Activated T-helper 1 cell treated with Interleukin-2 at 50 U/mL for 16 hours (primary cell): Measurements from ENCODE around the gene COL4A2.
"Not testable (repeated sequence)": the region's sequence is repeated elsewhere in the genome, so short reads cannot be mapped to it uniquely, and the experiment has no call there.

Experiments
- DNase-seq: peaks from one replicate; pipeline ENCODE4 v3.0.0-alpha.2; 2020; ENCODE audit warnings: low read depth

The COL4A2 gene

DNA sequence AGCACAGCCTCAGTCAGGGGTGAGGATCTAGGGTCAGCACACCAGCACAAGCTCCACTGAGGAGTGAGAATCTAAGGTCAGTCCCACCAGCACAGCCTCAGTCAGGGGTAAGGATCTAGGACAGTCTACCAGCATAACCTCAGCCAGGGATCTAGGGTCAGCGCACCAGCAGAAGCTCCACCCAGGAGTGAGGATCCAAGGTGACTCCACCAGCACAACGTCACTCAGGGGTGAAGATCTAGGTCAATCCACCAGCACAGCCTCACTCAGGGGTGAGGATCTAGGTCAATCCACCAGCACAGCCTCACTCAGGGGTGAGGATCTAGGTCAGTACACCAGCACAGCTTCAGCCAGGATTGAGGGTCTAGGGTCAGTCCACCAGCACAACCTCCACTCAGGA lies 189.9 kb downstream of the COL4A2 start:
- no peak for DNase-seq

DNA sequence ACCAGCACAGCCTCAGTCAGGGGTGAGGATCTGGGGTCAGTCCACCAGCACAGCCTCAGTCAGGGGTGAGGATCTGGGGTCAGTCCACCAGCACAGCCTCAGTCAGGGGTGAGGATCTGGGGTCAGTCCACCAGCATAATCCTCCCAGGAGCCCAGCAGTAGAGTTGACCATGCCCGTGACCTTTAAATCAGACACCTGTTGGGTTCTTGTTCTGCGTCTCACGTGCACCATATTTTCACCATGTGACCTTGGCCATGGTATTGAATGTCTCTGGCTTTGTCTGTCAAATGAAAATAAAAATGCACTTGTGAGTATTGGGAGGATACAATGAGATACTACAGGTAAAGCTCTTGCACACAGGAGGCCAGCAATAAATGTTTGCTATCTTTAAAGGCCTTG lies 190.8 kb downstream of the COL4A2 start:
- not testable (repeated sequence) for DNase-seq

DNA sequence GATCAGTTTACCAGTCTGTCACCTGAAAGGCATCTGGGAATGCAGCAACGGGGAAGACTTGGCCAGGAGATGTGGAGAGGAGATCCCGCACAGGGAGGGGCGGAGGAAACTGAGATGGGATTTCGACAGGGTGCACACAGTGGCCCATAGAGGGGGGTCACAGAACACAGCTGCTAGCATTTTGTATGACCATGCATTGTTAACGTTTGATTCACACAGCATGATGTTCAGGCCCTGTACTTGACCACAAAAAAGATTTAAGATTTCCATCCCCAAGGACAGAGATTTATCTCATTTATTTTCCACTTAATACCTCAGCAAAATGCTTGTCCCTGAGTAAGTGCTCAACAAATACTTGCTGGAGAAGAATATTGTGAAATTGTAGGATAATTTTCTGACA lies 191.2 kb downstream of the COL4A2 start:
- no peak for DNase-seq

DNA sequence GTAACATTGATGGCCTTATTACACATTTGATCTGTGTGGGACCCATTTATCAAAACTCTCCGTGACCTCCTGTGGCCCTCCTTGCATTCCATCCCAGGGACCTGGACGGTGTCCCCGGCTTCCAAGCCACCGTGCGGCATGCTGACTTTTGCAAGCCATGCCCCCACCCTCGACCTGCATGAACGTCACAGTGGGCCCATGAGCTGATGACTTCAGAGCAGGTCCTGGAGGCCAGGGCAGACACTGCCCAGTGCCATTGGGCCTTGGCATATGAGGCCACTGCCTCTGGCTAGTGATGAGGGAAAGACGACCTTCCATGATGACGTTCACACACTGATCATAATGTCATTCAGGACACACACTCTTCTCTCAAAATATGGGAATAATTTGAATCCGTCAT lies 191.7 kb downstream of the COL4A2 start:
- no peak for DNase-seq

DNA sequence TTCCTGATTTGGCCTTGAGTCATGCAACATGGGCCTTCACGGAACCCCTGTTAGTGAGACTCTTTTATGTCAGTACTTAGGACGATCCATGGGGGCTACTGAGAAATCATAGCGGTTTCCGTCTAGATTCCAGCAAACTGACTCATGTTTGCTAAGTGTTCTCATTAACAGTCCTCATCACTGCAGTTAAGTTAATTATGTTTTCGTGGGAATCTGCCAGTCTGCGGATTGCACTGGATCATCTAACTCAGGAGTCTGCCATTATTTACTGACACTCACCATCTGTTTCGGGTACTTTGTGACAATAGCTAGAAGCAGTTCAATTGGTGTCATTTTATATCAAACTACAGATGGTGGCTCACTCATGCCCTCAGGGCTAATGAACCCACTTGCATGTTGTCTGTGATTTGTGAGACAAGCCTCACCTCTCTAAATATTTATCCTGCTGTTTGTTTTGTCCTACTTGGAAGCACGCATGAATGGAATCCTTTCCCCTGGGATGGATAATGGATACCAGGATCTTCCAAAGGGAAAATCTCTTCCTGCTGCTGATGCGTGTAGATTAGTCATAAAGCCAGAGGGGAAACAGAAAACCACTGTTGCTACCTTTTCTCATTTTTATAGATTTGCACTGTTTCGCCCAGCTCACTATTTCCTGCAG lies 192.7 kb downstream of the COL4A2 start:
- no peak for DNase-seq

DNA sequence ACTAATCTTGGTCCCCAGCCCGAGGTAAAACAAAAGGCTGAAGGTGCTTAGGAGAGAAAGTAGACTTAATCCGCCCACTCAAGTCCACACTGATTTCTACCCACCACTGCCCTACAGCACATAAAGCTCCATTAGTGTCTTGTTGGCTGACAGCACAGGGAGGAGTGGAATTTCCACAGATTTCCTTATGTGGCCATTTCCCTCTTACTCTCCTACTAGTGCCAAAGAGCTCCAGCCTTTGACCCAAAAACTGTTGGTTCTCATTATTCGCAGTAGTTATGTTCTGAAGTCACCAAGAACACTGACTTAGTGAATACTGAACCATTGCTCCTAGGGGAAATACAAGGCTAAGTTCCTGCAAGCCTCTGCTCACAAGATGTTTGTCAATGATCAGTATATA lies 193.3 kb downstream of the COL4A2 start:
- DNase-seq: no peak

DNA sequence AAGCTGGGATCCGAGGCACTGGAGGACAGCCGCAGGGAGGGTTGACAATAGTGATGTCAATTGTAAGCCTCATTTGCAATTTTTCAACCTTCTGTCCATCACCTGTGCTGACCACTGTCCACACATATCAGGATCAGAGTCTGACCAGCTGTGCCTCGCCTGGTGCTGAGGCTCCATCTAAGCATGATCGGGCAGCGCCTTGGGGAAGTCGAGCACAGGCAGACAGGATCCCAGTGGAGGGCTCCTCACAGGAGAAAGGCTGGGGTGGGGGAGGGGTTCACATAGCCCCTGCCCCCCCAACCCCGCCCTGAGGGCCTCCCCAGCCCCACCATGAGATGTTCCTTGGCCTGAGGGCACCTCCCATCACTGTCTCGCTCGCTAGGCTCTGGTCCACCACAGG lies 194.1 kb downstream of the COL4A2 start:
- no peak for DNase-seq

DNA sequence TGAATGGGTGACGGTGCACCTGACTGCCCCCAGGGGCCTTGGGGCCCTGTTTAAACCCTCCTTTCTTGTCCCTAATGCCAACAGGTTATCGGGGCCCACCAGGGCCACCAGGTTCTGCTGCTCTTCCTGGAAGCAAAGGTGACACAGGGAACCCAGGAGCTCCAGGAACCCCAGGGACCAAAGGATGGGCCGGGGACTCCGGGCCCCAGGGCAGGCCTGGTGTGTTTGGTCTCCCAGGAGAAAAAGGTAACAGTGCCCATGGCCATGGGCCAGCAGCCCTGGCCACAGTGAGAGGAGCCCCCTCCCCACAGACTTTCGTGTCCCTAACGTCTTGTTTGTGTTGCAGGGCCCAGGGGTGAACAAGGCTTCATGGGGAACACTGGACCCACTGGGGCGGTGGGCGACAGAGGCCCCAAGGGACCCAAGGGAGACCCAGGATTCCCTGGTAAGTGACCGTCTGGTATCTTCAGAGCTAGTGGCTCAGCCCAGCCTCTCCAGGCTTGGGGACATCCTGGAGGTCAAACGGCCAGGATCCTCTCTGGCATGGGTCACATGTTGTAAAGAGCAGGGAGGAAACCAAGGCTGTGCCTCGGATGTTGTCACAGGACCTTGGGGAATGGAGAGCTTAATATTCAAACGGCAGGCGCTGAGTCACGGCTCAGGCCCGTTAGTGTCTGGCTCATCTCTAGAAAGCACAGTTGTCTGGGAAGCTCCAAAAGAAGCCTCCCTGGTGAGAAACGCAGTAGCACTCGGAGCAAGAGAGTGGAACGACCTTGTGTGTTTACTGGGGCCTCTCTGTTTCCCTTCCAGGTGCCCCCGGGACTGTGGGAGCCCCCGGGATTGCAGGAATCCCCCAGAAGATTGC lies 196.2 kb downstream of the COL4A2 start:
- no peak for DNase-seq

DNA sequence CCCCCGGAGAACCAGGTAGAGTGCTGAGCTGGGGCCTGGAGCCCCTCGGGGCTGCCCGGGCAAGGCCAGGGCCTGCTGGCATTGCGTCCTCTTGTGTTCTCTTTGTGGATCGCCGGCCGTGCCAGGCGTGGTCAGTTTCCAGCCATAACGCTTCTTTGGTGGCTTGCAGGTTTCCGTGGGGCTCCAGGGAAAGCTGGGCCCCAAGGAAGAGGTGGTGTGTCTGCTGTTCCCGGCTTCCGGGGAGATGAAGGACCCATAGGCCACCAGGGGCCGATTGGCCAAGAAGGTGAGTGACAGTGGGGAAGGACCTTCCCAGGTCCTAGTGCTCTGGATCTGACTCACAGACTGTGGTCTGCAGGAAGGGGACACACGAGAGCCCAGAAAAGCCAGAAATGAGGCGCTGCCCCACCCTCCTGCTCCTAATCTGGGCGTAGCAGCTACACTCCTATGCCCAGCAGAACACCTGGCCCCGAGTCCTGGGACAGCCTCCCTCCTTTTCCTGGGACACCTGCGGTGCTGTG lies 197.0 kb downstream of the COL4A2 start:
- DNase-seq: no peak

DNA sequence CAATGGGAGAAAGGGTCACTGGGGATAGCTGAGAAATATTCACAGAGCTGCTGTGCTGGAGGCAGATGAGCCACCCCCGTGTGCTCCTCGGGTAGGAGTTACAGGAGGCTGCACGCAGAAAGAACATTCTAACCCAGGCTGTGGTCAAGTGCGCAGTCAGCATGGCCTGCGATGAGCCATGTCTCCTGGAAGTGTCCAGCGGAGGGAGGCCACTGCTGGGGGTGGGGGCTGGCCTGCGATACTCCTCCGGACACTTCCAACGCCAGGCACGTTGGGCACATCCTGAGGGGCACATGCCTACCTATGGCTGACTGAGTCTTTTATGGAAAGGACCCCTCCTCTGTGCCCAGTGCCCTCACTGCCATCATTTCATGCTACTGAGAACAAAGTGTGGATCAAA lies 198.5 kb downstream of the COL4A2 start:
- no peak for DNase-seq

DNA sequence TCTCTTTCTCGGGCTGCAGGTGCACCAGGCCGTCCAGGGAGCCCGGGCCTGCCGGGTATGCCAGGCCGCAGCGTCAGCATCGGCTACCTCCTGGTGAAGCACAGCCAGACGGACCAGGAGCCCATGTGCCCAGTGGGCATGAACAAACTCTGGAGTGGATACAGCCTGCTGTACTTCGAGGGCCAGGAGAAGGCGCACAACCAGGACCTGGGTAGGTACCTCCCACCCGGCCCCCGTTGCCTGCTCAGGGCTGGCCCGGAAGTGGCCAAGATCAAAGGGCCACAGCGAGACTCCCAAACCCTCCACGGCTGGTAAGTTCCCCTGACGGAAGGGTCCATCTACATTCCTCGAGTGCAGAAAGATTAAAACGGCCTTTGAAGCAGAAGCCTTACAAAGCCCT lies 199.3 kb downstream of the COL4A2 start:
- DNase-seq: no peak

DNA sequence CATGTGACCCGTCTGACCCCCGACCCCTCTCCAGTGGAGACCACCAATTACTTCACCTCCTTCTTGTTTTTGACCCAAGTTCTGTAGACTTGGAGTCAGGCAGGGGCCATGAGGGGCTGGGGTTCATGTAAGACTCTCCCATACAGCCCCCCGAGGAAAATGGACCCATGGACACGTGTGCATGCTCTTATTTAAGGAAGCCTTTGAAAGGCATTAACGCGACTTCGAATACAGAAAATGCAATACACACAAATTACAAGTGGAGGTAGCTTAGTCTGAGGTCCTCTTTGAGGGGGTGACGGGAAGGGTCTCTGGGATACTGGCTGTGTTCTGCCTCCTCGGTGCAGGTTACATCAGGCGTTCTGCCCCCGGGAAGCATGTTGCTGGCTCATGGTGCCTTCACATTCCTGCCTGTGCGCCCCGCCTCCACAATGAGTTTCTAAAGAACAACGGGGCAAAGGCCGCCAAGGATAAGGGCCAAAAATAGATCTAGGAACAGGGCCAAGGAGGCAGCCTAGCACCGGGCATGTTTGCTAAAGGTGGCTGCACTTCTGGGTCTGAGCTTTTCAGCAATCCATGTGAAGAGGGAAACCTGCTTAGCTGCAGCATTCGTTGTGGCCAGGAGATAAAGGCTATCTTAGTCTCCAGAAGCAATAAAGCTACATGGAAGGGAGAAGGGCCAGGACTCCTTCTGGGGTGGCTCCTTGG lies 199.9 kb downstream of the COL4A2 start:
- no peak for DNase-seq

DNA sequence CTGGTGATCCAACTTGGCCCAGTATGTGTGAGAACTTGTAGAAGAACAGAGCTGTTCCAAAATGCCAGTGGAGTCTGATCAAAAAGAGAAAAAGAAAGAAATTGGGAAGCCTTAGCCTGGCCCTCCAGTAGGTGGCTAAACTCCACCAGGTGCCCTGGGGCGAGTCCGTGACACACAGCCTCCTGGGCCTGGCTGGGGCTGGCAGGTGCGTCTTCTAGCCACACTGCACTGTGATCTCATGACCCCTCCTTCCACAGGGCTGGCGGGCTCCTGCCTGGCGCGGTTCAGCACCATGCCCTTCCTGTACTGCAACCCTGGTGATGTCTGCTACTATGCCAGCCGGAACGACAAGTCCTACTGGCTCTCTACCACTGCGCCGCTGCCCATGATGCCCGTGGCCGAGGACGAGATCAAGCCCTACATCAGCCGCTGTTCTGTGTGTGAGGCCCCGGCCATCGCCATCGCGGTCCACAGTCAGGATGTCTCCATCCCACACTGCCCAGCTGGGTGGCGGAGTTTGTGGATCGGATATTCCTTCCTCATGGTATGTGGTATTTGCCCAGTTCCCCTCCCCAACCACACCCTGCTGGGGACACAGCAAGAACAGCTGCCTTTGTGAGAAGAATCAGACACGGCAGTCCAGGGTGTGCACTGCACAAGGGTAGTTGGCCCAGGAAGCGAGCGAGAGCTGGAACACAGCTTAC lies 200.7 kb downstream of the COL4A2 start:
- DNase-seq: no peak

DNA sequence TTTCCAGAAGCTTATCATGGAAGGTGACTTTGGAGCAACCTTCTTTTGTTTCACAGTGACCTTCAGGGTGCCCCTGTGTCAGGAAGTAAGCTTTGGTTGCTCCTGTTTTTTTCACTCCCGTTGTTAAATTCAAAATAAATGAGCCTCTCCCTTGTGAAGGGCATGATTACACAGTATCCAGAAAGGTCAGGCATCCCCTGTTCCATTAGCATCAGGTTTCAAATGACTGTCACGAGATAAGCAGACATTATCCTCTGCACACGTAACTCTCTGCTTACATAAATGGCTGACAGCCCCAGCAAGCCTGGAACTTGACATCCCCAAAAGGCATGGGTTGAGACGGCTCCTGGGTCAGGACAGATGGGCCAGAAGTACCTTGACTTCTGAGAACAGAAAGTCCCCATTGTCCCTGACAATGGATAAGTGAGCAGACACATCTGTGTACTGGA lies 202.4 kb downstream of the COL4A2 start:
- no peak for DNase-seq

DNA sequence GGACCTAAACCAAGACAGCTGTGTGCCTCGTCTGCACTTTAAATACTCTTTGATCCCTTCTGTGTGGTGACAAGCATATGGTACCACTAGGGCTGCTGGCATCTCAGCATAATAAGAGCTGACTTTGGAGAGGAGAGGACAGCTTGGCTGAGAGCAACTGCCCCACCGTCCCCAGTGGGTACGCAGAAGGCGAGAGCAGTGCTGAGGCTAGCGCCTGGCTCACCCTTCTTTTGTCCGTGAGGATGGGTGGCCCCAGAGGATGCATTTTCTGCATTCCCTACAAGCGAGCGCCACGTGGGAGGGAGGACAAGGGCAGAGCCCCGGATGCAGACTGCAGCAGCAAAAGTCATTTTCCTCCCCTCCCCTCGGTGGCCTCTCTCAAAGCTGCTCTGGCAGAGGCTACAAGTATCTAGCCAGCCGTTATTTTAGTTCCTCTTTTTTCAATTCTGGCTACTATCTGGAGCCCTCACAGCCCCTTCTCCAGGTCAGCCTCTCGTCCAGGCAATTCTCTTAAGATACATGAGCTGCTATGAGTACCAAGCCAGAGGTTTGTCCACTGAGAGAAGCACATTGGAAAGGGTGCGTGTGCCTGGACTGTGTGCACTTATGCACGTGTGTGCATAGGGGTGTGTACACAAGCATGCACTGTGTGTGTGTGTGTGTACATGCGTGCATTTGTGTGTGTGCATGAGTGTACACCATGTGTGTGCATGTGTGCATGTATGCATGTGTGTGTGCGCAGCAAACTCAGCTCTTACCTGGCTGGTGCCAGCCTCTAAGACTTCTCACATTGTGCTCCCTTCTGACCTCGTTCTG lies 203.1 kb downstream of the COL4A2 start:
- DNase-seq: no peak

DNA sequence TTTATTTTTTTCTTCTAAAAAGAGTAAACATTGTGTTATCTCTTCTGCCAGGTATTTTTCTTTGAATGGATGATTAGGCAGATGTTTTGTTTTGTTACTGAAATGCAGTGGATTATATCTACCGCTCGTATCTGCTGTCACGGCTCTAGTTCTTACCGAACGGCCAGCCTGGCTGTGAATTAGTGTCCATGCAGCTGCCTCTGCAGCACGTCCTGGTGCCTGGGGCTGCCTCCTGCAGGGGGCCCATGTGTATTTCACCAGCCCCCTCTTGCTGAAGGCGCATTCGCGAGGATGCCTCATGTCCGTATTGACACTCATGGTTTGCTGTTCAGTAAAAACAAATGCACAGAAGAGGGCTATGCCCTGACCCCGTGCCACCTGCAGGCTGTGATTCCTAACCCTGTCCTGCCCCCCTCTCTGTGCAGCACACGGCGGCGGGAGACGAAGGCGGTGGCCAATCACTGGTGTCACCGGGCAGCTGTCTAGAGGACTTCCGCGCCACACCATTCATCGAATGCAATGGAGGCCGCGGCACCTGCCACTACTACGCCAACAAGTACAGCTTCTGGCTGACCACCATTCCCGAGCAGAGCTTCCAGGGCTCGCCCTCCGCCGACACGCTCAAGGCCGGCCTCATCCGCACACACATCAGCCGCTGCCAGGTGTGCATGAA lies 204.6 kb downstream of the COL4A2 start:
- DNase-seq: no peak

DNA sequence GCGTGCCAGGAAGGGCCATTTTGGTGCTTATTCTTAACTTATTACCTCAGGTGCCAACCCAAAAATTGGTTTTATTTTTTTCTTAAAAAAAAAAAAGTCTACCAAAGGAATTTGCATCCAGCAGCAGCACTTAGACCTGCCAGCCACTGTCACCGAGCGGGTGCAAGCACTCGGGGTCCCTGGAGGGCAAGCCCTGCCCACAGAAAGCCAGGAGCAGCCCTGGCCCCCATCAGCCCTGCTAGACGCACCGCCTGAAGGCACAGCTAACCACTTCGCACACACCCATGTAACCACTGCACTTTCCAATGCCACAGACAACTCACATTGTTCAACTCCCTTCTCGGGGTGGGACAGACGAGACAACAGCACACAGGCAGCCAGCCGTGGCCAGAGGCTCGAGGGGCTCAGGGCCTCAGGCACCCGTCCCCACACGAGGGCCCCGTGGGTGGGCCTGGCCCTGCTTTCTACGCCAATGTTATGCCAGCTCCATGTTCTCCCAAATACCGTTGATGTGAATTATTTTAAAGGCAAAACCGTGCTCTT lies 205.2 kb downstream of the COL4A2 start:
- DNase-seq: no peak

DNA sequence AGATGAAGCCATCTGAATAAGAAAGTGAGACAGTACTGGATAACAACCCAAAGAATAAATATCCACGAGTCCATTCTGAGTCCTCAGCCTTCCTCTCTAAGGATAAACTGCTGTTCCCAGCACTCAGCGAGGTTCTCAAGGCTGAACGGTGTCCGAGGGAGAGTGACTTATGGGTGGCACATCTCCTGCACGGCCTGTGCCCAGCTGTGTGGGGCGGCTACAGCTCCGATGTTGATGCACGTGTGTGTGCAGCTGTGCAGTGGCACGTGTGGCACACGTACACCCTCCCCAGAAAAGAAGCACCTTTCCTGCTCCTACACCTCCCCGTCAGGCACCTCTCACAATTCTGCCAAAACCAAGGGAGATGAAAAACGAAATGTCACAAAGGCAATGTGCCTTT lies 209.4 kb downstream of the COL4A2 start:
- no peak for DNase-seq

DNA sequence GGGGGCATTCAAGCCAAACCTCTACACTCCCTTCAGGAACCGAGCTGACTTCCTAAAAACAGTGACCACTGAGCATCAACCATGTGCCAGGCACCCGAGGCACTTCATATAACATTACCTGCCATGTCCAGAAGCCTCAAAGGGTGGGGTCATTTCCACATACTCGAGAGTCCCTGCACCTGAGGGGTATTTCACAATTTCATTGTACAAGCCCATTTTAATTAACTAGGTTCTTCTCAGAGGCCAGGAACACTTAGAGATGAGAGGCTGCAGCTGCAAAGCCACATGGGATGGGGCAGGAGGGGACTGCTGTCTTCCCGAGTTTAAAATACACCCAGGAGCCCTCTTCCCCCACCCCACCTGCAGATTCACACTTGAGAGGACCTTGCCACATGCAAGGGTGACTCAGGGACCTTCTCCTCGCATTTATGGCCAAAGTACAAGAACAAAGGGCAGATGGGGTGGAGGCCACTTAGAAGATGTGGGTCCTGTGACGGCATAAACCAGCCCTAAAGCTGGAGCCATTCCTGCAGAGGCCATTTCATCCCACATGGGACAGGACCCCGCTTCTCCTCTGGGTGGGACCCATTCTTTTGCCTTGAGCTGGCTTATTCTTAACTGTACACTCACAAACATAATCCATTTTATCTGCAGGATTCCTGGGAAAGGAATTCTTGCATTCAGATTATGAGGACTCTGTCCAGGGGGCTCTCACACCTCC lies 210.6 kb downstream of the COL4A2 start:
- DNase-seq: no peak

DNA sequence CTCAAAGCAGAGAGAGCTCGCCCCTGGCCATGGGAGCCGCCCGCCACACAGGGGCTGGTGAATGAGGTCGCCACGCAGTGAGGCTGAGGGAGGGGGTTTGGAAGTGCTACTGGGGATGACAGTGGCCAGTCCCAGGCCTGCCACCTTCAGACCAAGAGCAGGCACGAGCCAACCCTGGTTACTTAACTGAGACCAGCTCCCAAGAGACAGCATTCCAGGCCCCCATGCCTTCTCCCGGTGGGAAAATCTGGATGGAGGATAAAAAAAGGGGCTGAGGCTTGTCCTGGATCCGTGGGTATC lies 211.1 kb downstream of the COL4A2 start:
- no peak for DNase-seq
